Caco-2 (cell line): Measurements from ENCODE around the gene CTRL. TPM values are rescaled to one million over a fixed set of nuclear protein-coding genes. Genes with fewer than 3 reads are reported as not detected.
"Not testable (repeated sequence)": the region's sequence is repeated elsewhere in the genome, so short reads cannot be mapped to it uniquely, and the experiment has no call there.

Source experiments
- BruUV-seq: library from RNA; stranded (reverse); fragments of 400-500 nt; replicated peaks from 2 replicates; lab custom pipeline; 2021; lab: Mats Ljungman, UMichigan
- CTCF ChIA-PET: fragments of 300-600 bp; sonication (Branson Sonifier 250); formaldehyde crosslinking; loops from one replicate; lab custom pipeline; 2022; ENCODE audit warnings: antibody characterized with exemption; lab: Charles Lee
- POLR2A ChIA-PET: fragments of 300-600 bp; sonication (Branson Sonifier 250); formaldehyde crosslinking; loops from one replicate; lab custom pipeline; 2022; ENCODE audit warnings: antibody characterized with exemption; lab: Charles Lee
- DNase-seq, 2 experiments: peaks; one replicate each; pipeline versions ENCODE4 v3.0.0 to v3.0.0-alpha.2; 2020 to 2022
- H3K27me3 ChIP-seq: replicated peaks from 2 replicates; pipeline ENCODE4 v1.6.0; 2011; ENCODE audit warnings: low read length; ENCODE audit not compliant: control insufficient read depth, insufficient read depth
- H3K36me3 ChIP-seq: 2 replicates; pipeline ENCODE4 v1.5.1; 2011; ENCODE audit warnings: low read length; ENCODE audit not compliant: control insufficient read depth, insufficient read depth
- H3K4me1 ChIP-seq: fragments of 250-450 bp; sonication (Bioruptor Pico); 2 replicates; pipeline ENCODE4 v1.5.1; 2020; ENCODE audit warnings: mild to moderate bottlenecking
- H3K4me3 ChIP-seq: 2 replicates; pipeline ENCODE4 v1.5.1; 2011; ENCODE audit warnings: low read depth, mild to moderate bottlenecking, control low read depth, low read length
- H3K9me3 ChIP-seq: fragments of 250-450 bp; sonication (Bioruptor Pico); 2 replicates; pipeline ENCODE4 v1.5.1; 2020; ENCODE audit warnings: mild to moderate bottlenecking, moderate library complexity
- H3K27ac Mint-ChIP-seq: one replicate; pipeline ENCODE4 v1.8.0; 2022; ENCODE audit warnings: mixed read lengths; ENCODE audit not compliant: unreplicated experiment
- H3K27me3 Mint-ChIP-seq: one replicate; pipeline ENCODE4 v1.8.0; 2022; ENCODE audit warnings: mixed read lengths; ENCODE audit not compliant: insufficient read depth, unreplicated experiment
- H3K36me3 Mint-ChIP-seq: one replicate; pipeline ENCODE4 v1.8.0; 2022; ENCODE audit warnings: mild to moderate bottlenecking, mixed read lengths; ENCODE audit not compliant: insufficient read depth, unreplicated experiment
- H3K4me1 Mint-ChIP-seq: one replicate; pipeline ENCODE4 v1.8.0; 2022; ENCODE audit warnings: low read depth, mixed read lengths; ENCODE audit not compliant: unreplicated experiment
- H3K4me3 Mint-ChIP-seq: one replicate; pipeline ENCODE4 v1.8.0; 2022; ENCODE audit warnings: mild to moderate bottlenecking, moderate library complexity, mixed read lengths; ENCODE audit not compliant: unreplicated experiment
- H3K9me3 Mint-ChIP-seq: one replicate; pipeline ENCODE4 v1.8.0; 2022; ENCODE audit warnings: mixed read lengths; ENCODE audit not compliant: unreplicated experiment
- intact Hi-C: fragments of 100-400 bp; cut with micrococcal nuclease; formaldehyde crosslinking; loops from one replicate; pipeline ENCODE4 v1.10.0; 2022; ENCODE audit not compliant: unreplicated experiment
- total RNA-seq: library from RNA; stranded (reverse); gene quantifications from 2 replicates; pipeline ENCODE4 v1.2.3, GENCODE V29; 2022
- TF ChIP-seq, protein P1 (sequence below), 2 experiments: fragments of 200-600 bp in 1 of 2; IDR thresholded peaks; 1 replicate in 1 of 2; 2 replicates in 1 of 2; pipeline versions ENCODE4 v1.5.1 to v1.8.0; 2011 to 2022; ENCODE audit warnings: antibody characterized with exemption in 1 of 2, control low read depth in 1 of 2, inconsistent platforms in 1 of 2, low read depth in 1 of 2, low read length in 1 of 2, mild to moderate bottlenecking in 1 of 2, moderate library complexity in 1 of 2; ENCODE audit not compliant: insufficient read depth in 1 of 2, severe bottlenecking in 1 of 2, unreplicated experiment in 1 of 2

Gene CTRL
- total RNA-seq, 1 experiment from 2014 or later: 0.66 TPM

DNA sequence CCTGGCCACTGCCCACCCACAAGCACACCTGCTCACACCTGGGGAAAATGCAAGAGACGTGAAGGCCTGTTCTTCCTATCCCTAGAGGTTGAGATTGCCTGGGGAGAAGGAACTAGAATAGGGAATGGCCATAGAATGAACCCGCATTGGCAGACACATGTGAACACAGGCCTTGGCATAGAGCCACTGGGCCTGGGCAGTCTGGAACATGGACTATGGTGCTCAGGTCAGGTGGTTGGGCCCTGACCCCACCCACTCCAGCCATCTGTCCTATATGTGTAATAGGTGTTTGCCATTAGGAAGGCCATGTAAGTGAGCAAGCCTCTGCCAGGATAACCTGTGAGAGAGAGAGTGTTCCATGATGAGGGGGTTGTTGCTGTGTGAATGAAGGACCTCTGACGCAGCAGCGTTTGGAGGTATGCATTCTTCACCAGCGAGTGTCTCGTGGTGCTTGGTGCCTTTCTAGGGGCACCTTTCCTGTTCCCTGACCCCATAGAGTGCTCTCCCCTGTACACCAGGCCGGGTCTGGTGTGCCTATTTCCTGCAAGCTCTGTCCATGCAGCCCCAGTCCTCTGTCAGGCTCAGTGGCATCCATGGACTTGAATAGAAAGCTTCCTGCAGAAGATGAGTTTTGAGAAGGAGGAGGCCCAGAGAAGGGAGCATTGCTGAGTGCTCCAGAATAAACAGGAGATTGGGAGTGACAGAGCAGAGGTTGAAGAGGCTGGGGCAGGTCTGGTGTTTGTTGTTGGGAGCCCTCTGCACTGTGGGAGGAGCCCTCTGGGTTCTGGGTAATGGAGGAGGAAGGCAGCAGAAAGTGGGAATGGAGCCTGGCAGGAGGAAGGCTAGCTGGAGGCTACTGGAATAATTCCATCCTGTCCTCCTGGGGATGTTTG lies 15.6 kb downstream of the CTRL start:
- Mint-ChIP-seq H3K4me1 (peaks cover 7% of the 10 kb centered on the region), H3K27me3 (no peaks in the 10 kb centered on the region), H3K36me3 (no peaks in the 10 kb centered on the region), H3K4me3 (no peak overlapping the region), H3K9me3 (no peaks in the 10 kb centered on the region), H3K27ac (no peak overlapping the region)
- intact Hi-C loops: no loop called here
- no peaks in the 10 kb centered on the region for H3K27me3 ChIP-seq
- no peak overlapping the region for H3K4me3 ChIP-seq
- ChIA-PET POLR2A (no interaction called here), CTCF (interaction anchor here (0.6 kb wide), 1 partner anchor 227 kb away, joined by 3 read pairs; no protein-coding TSS in a partner anchor)
- BruUV-seq: no TSS peak
- H3K4me1 ChIP-seq: no peaks in the 10 kb centered on the region
- H3K9me3 ChIP-seq: no peaks in the 10 kb centered on the region
- DNase-seq: no peak
- TF ChIP-seq, protein P1, sequence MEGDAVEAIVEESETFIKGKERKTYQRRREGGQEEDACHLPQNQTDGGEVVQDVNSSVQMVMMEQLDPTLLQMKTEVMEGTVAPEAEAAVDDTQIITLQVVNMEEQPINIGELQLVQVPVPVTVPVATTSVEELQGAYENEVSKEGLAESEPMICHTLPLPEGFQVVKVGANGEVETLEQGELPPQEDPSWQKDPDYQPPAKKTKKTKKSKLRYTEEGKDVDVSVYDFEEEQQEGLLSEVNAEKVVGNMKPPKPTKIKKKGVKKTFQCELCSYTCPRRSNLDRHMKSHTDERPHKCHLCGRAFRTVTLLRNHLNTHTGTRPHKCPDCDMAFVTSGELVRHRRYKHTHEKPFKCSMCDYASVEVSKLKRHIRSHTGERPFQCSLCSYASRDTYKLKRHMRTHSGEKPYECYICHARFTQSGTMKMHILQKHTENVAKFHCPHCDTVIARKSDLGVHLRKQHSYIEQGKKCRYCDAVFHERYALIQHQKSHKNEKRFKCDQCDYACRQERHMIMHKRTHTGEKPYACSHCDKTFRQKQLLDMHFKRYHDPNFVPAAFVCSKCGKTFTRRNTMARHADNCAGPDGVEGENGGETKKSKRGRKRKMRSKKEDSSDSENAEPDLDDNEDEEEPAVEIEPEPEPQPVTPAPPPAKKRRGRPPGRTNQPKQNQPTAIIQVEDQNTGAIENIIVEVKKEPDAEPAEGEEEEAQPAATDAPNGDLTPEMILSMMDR (IDR thresholded peaks at IDR 0.05; ENCODE audit: insufficient read depth in 1 of 2, low read depth in 1 of 2, low read length in 1 of 2, severe bottlenecking in 1 of 2, unreplicated experiment in 1 of 2): no peak
- H3K36me3 ChIP-seq: peaks cover 4% of the 10 kb centered on the region

DNA sequence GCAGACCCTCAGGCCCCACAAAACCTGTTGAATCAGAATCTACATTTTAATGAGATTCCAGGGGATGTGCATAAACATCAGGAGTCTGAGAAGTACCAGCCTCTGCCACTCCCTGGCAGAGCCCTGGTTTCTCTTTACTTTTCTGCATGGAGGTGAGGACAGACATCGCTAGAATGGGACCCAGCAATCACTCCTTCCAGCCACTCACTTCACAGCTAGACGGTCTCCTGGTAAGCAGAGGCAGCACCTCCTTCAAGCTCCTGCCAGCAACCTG lies 16.2 kb downstream of the CTRL start:
- intact Hi-C loops, H3K4me1 Mint-ChIP-seq, H3K36me3 ChIP-seq, H3K27ac Mint-ChIP-seq, H3K27me3 ChIP-seq, DNase-seq, H3K9me3 Mint-ChIP-seq, H3K27me3 Mint-ChIP-seq, POLR2A ChIA-PET, H3K36me3 Mint-ChIP-seq, H3K4me3 Mint-ChIP-seq, H3K4me3 ChIP-seq, H3K4me1 ChIP-seq, H3K9me3 ChIP-seq, BruUV-seq: not testable (repeated sequence)
- CTCF ChIA-PET: interaction anchor here (0.8 kb wide), 1 partner anchor 99 kb away, joined by 3 read pairs; no protein-coding TSS in a partner anchor

DNA sequence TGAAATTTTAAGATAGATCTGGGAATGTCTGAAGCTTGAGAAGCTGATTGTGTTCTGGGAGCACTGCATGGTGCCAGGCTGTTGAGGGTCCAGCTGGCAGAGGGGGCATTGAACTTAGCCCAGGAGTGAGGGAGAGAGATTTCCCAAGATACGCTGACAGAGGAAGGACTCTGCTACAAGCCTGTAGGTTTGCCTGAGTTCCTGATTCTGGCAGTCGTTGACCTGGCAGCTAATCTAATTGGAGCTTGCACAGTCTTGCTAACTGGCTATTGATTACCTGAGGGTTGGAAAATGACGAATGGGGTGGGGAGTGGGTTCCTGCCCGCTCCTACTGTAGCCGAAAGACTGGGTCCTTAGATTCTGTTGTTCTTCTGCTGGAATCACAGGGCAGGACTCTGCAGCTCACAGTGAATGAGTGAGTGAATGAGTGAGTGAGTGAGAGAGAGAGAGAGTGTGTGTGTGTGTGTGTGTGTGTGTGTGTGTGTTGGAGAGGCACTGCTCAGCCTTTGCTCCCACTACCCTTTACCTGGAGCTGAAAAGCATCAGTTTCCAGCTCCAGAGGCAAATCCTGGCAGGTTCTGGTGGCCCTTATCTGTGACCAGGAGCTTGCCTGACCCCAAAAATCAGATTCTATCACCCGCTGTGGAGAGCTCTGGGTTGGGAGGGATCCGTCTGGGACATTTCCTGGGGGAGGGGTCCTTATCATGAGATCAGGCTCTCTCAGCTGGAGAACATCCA lies 16.7 kb downstream of the CTRL start:
- Mint-ChIP-seq H3K36me3 (no peaks in the 10 kb centered on the region), H3K27ac (no peak overlapping the region), H3K27me3 (no peaks in the 10 kb centered on the region), H3K4me3 (no peak overlapping the region), H3K4me1 (peaks cover 7% of the 10 kb centered on the region), H3K9me3 (no peaks in the 10 kb centered on the region)
- Histone ChIP-seq H3K27me3 (no peaks in the 10 kb centered on the region), H3K4me1 (no peaks in the 10 kb centered on the region), H3K36me3 (peaks cover 6% of the 10 kb centered on the region), H3K9me3 (no peaks in the 10 kb centered on the region), H3K4me3 (no peak overlapping the region)
- intact Hi-C loops: no loop called here
- TF ChIP-seq, protein P1 (IDR thresholded peaks at IDR 0.05; ENCODE audit: insufficient read depth in 1 of 2, low read depth in 1 of 2, low read length in 1 of 2, severe bottlenecking in 1 of 2, unreplicated experiment in 1 of 2): no peak
- CTCF ChIA-PET: interaction anchor here (0.6 to 0.8 kb wide), 5 partner anchors 20 to 245 kb away, joined by 3 to 5 read pairs (median 3); no protein-coding TSS in a partner anchor
- DNase-seq: no peak
- POLR2A ChIA-PET: no interaction called here
- no TSS peak for BruUV-seq
